Choroid plexus epithelial cell (primary cell): ENCODE results near the gene TOP3B.
A peak's percentile ranks its signal among the peaks of the same experiment; 100 is the strongest.

Experiments used
- DNase-seq: peaks from one replicate; pipeline ENCODE4 v3.0.0-alpha.2; 2010; ENCODE audit warnings: low read depth
- H3K4me3 ChIP-seq: 2 replicates; pipeline ENCODE4 v1.5.1; 2011; ENCODE audit warnings: low read depth, mild to moderate bottlenecking, control low read depth, low read length, moderate library complexity
- TF ChIP-seq, protein P1 (sequence below): conservative IDR thresholded peaks from 2 replicates; pipeline ENCODE4 v1.5.1; 2011; ENCODE audit warnings: low read depth, mild to moderate bottlenecking, control low read depth, inconsistent platforms, low read length, moderate library complexity

TOP3B gene

DNA sequence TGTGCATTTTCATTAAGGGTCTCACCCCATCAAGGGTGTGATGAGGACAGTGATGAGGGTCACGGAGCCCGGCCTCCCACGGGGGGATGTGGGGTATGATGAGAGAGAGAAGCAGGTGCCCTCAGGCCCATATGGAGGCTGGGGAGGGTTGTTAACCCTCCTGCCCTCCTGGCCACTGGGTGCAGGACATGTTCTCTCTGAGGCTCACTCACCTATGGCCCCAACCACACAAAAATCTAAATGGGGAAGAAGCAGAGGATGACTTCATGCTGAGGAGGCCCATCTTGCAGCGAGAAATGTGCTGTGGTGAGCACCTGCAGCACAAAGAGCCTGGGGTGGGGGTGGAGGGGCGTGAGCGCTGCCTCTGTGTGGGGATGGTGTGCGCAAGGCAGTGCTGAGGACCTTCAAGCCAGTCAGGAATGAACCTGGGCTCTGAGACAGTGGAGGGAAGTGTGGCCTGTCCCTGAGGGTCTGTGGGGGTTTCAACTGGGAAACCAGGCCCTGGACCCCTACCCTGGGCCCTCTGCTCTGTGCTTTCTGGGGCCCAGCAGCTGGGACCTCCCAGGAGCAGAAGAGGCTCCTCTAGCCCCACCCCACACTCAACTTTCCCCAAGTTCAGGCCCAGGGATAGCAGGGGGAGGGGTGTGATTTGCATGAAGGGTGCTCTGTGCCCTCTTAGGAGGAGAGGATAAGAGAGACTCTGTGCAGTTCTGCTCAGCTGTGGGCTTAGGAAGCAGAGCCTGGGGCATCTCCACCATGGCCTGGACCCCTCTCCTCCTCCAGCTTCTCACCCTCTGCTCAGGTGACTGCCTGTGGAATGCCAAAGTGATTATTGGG lies 43.0 kb upstream of the TOP3B start:
- no peak for DNase-seq
- TF ChIP-seq, protein P1, sequence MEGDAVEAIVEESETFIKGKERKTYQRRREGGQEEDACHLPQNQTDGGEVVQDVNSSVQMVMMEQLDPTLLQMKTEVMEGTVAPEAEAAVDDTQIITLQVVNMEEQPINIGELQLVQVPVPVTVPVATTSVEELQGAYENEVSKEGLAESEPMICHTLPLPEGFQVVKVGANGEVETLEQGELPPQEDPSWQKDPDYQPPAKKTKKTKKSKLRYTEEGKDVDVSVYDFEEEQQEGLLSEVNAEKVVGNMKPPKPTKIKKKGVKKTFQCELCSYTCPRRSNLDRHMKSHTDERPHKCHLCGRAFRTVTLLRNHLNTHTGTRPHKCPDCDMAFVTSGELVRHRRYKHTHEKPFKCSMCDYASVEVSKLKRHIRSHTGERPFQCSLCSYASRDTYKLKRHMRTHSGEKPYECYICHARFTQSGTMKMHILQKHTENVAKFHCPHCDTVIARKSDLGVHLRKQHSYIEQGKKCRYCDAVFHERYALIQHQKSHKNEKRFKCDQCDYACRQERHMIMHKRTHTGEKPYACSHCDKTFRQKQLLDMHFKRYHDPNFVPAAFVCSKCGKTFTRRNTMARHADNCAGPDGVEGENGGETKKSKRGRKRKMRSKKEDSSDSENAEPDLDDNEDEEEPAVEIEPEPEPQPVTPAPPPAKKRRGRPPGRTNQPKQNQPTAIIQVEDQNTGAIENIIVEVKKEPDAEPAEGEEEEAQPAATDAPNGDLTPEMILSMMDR: no peak
- no peak overlapping the region for H3K4me3 ChIP-seq

DNA sequence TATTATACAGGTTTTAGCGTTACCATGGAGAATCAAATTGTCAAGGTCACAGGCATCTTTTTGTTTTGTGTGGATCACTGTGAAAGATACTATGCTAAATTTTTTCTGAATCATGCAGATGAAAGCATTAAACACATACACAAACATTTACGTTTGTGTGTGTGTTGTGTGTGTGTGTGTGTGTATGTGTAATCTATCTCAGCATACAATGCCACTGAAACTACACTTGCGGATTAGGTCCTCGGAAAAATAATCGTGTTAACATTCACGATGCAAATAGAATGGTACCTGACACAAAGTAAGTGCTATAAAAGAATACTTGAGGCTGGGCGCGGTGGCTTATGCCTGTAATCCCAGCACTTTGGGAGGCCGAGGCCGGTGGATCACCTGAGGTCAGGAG lies 41.9 kb upstream of the TOP3B start:
- DNase-seq: no peak
- no peak overlapping the region for H3K4me3 ChIP-seq
- TF ChIP-seq, protein P1: no peak

DNA sequence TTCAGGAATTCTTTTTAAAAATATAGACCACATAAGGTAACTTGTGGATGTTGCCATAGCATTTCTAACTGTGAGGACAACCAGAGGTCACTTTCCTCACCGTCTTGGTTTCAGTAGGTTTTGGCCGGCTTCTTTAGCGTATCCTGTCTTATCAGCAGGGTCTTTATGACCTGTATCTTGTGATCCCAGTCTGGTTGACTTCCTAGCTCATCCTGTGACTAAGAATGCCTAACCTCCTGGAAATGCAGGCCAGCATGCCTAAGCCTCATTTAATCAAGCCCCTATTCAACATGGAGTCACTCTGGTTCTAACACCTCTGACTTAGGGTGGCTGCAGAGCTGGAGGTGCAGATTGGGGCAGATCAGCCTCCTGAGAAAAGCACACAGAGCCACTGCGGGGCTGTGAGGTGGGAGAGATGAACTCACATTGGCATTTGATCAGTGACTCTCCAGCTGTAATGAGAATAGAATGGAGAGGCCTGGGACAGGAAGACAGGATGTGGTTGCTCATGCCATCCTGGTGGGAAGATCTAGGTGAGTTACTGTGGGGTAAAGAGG lies 41.1 kb upstream of the TOP3B start:
- DNase-seq: peak; percentile 42
- H3K4me3 ChIP-seq: no peak overlapping the region
- TF ChIP-seq, protein P1: no peak

DNA sequence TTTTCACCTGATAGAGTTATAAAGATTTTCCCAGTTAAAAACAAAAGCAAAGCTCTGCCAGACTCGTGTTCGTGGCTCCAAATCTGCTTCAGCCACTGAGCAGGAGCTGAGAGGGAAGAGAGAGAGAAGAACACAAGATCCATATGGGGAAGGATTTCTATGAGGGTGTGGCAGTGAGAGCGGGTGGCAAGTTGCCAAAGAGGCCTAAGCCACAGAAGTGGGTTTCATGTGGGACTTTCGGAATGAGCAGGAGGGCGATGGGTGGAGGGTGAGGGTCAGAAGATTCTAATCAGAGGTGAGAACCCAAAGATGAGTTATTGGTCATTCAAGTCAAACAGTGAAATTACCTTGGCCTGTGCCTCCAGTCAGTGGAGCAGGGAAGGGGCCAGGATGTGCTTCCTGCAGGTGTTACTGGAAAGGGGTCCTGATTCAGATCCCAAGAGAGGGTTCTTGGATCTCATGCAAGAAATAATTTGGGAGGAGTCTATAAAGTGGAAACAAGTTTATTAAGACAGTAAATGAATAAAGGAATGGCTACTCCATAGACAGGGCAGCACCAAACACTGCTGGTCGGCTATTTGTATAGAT lies 40.5 kb upstream of the TOP3B start:
- no peak for DNase-seq
- TF ChIP-seq, protein P1: no peak

DNA sequence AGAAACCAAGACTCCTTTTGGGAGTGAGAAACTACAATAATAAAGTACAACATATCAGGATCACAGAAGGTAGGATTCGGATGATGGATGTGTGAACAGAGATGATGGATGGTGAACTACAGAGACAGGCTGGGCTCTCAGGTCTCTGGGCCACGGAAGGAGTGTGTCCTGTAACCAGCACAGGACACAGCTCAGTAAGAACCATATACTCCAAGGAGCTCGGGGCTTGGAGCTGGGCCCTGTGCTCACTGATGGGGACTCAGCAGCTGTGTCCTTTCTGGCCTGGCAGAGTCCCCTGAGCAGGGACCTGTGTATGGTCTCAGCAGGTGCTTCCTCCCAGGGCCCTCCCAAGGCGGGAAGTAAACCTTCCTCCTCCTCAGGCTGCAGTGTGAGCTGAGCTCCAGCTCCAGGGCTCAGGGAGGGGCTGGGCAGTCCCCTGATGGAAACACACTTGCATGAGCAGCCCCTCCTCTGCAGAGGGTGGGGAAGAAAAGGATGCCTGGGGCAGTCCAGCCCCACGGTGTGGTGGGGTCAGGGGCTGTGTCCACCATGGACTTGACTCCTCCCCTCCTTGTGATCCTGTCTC lies 39.8 kb upstream of the TOP3B start:
- no peak for DNase-seq
- TF ChIP-seq, protein P1: no peak
- H3K4me3 ChIP-seq: no peak overlapping the region

More for the DNA sequence above, 40.5 kb upstream of the TOP3B start:
- no peak overlapping the region for H3K4me3 ChIP-seq

DNA sequence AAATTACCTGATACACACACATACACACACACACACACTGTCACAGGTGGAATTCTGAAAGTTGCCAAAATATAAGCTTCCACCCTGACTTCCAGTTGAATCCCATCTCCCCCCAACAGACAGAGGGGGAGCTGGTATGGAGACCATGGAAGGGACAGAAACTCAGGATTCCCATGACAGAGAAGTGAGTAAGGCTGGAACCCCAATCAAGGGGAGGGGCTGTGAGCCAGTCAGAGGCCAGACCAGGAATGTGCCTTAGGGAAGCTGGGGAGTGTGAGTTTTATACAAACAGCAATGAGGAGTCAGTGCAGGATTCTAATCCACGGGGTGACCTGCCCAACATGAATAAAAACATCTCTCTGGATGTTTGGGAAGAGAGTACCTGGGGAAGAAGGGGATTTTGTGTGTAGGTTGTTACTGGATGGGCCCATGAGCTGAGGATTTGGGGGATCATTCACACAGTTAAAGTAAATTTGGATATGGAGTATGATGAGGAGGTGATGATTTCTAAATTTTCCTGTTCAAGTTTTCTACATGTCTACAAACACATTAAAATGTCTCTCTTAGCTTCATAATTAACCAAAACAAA lies 38.7 kb upstream of the TOP3B start:
- TF ChIP-seq, protein P1: no peak
- DNase-seq: no peak
- no peak overlapping the region for H3K4me3 ChIP-seq
